GM19438 (cell line): ENCODE results near the gene KCNK16.
"Not testable (repeated sequence)": the region's sequence is repeated elsewhere in the genome, so short reads cannot be mapped to it uniquely, and the experiment has no call there.

Experiments
- ATAC-seq: cut with Tn5 transposase; IDR thresholded peaks from one replicate; pipeline ENCODE4 v1.9.1; 2021; ENCODE audit warnings: low read depth; ENCODE audit not compliant: unreplicated experiment

Gene KCNK16

DNA sequence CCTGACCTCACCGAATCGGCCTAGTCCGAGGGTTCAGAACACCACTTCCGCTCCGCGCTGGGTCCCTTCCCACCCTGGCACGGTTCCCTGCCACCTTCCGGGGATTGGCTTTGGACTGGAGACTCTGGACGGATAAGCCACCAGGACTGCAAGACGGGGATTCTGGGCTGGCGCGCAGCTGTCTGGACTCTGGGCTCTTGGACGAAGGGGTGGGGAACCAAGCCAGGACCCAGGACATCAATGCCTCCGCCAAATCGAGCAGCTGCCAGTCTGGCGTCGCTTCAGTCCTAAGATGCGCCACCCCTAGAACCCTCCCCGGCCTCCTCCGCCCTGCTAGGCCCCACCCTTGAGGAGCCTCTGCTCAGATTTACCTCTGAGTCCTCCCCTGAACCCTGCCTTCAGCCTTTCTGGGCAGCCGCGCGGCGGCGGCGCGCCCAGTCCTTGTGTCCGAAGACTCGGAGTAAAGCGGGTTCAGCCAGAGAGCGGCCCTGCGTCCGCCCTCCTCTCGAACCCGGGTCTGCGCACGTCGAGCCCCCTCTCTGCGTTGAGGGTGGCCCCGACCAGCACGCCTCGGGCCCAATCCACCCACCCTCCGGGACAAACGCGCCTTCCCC, 9.5 kb downstream of the KCNK16 start:
- ATAC-seq = no peak

DNA sequence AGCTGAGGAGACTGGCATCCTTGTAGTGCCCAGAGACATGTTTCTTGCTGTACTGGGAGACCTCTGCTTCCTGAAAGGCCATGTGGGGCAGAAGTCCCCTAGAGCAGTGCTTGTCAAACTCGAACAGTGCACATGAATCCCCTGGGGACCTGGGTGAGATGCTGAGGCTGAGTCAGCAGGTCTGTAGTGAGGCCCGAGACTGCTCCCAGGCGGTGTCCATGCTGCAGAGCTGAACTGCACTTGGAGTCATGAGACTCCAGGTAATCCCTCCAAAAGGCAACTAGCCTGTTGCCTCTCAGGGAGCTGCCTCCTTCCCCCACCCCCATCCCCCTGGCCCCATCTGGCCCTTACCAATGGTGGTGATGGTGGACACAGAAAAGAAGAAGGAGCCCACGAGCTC, 12.0 kb downstream of the KCNK16 start:
- no peak for ATAC-seq

DNA sequence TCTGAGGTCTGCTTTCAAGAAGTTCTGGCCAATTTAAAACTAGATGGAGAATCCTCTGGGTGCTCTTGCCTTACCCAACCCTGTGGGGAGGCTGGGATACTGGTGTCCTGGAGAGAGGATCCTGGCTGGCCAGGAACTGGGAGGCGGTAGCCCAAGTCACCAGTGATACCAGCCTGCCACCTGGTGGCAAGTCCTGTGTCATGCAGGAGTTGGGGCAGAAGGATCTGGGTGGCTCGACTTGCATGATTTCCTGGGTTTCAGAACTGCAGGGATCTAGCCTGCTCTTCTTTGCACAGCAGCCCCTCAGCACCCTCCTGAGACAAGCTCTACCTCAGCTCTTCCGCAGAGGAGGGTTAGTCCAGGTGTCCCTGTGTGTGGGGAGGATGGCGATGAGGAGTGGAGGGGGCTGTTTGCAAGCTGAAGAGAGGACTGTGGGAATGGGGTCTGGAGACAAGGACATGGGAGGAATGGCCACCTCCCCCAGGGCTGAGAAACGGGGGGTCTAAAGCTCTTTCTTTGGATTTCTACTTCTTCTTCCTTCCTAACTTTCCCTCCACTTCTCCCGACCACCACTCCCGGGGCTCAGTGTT, 12.5 kb downstream of the KCNK16 start:
- ATAC-seq = no peak

DNA sequence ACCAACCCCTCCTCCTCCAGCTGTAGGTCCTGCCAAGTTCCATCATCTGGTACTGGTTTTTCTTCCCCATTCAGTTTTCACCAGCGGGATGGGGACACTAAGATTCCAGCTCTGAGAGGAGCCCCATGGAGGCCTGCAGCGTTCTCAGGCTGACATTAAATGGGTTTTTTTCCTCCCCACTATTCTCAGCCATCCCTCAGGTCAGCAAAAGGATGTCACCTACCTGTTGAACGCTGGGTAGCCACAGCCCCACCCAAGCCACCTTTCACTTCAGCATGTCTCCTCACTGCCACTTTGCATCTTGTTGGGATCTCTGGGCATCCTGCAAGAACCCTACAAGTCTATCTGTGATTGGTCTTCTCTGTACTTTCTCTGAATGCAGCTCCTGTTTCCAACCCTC, 15.0 kb downstream of the KCNK16 start:
- ATAC-seq = no peak

DNA sequence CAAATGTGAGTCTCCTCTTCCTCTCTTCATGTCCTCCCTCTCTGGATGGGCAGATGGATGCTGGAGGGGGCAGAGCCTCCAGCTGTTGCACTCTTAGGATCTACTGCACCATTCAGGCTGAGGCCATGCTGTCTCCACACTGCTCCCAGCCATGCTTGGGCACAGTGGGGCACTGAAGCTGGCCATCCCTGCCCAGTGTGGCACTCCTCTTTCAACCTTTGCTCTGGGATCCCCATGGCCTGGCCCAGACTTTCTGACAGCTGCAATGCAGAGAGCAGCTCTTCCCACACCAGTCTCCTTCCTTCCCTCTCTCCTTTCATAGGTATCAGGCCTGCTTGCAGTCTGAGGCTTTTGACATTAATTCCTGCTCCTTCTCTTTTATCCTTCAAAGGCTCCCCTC, 17.6 kb downstream of the KCNK16 start:
- ATAC-seq = no peak

GRCh38 chr6:39303425-39304153, 18.9 kb downstream of the KCNK16 start:
- ATAC-seq = no peak

DNA sequence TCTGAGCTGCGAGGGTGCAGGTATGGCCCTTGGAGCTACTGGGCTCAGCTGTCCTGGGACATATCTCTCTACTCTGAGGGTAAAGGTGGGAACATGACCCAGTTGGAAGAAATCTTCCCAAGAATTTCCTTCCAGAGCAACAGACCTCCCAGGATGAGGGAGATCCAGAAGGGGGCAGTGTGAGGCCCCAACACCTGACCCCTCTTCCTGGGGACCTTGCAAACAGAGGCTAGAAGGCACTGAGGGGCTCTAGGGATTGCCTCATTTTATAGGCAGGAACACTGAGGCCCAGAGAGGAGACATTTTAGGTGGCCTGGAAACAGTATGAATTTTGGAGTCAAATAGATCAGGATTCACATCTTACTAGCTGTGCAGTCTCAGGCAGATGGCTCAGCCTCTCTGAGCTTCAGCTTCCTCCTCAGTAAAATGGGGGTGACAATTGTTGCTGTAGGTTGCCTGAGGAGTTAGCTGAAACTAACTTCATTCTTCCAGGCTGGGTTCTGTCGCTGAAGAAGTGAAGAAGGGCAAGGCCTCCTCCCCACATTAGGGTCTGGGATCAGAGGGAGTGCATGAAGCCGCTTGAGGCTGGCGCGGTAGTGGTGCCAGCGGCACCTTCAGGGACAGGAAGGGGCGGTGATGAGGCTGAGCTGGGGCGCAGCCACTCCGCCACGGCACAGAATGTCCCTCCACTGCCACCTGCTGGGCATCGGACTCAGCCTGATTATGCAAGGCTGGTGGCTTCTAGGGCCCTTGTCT, 19.7 kb downstream of the KCNK16 start:
- no peak for ATAC-seq

DNA sequence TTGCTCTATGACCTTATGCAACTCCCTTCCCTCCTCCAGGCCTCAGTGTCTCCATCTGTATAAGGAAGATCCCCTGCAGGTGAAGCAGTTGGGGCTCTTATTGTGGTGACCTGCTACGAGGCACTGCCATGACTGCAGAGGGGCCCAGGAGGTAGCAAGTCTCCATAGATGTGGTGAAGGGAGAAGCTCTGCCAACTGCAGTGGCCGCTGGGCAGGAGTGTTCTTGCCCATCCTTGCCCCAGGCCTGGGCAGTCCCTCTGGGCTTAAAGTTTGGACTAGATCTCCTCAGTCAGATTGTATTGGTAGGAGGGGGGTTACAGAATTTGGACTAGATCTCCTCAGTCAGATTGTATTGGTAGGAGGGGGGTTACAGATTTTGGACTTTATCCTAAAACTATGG, 20.5 kb downstream of the KCNK16 start:
- ATAC-seq = no peak

DNA sequence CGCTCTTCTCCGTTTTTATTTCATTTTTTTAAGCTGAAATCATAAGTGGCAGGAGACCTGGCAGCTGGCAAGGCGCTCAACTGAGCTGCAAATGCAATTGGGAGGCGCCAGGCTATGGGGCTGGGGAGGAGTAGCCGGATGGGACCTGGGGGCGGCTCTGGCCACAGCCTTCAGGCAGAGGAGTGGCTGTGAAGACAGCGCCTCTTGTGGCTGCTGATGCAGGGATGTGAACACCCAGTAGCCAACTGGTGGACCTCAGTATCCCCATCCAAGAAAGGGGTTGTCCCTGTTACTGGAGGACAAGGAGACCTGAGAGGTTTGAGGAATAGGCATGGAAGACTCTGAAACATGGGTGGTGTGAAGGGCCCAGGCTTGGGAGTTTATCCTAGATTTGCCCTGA, 20.9 kb downstream of the KCNK16 start:
- ATAC-seq = no peak

DNA sequence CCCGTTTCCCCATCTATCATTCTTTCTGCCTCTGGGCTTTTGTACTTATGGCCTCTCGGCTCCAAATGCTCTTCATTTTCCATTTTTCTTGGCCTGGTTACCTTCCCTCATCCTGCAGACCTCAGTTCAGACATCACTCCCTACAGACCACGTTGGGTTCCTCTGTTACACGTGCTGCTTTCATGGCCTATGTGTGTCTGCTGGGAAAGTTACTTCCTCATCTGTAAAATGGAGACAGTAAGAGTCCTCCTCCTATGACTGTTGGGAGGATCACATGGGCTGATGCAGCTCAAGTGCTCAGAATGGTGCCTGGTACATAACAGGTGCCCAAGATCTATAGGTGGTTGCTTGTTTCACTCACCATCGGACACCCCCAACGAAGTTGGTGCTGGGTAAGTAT, 21.8 kb downstream of the KCNK16 start:
- no peak for ATAC-seq

DNA sequence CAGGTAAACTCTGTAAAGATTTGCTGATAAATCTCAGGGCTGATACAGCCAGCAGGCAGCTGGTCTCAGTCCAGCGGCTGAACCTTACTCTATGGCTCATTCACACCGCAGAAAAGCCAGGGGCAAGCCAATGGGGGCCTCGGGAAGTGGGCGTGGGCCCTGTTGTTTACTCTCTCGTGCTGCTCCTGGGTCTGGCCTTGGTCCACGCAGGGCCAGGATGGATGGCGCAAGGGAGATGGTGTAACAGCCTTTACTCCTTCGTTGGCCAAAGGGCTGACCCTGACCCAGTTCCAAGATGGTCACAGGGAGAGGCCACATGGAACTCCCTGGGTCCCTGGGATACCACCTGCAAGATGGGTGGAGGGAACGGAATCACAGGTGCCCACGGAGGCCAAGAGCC, 24.4 kb downstream of the KCNK16 start:
- no peak for ATAC-seq

GRCh38 chr6:39296745-39297640, 25.5 kb downstream of the KCNK16 start:
- ATAC-seq = no peak

DNA sequence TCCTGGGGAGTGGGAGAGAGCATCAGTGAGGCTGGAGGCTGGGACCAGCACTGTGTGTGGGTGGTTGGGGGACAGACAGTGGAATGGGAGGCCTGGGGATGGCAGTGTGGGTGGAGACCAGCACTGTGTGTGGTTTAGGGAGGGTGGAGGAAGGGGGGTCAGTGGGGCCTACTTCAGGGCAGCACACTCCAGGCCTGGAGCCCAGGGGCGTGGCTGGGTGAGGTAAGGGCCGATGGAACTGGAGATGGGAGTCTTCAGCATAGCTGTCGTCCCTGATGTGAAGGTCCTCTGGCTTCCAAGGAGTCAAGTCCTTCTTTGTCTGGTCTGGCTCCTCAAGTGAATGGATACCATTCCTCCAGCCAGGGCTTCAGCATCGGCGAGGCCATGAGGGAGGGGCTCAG, 26.9 kb downstream of the KCNK16 start:
- ATAC-seq = no peak

GRCh38 chr6:39294899-39295298, 27.6 kb downstream of the KCNK16 start:
- no peak for ATAC-seq

GRCh38 chr6:39294133-39294532, 28.4 kb downstream of the KCNK16 start:
- ATAC-seq = no peak

- ATAC-seq = no peak
Measured at GRCh38 chr6:39292637-39293036, 29.9 kb downstream of the KCNK16 start.

DNA sequence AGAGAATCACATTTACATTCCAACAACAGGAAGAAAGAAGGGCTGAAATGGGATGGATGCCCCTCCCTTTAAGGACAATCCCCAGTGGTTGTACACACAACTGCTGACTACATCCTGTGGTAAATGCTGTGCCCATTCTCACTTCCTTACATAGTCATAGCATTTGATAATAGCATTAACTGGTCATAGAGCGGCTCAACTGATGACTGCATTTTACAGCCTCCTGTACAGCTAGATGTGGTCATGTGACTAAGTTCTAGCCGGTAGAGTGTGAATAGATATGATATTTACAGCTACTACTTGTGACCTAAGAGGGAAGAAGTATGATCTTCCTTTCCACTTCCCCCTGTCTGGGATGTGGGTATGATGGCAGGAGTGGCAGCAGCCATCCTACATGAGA, 33.0 kb downstream of the KCNK16 start:
- no peak for ATAC-seq

DNA sequence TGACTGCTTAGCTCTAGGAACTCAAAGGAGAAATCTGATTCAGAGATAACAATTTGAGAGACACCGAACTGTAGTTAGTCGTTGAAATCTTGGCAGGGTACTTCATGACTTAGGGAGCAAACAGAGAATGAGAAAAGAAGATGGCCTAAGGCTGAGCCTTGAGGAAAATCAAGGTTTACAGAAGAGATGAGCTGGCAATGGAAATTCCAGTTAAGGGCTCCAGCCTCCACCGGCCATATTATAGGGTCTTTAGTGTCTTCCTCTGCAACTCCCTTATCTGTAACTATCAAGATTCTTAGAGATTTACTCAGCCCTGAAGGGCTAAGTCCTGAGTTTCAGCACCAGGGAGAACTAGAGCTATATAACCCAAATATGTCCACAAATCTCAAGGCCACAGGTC, 34.9 kb downstream of the KCNK16 start:
- ATAC-seq = no peak

DNA sequence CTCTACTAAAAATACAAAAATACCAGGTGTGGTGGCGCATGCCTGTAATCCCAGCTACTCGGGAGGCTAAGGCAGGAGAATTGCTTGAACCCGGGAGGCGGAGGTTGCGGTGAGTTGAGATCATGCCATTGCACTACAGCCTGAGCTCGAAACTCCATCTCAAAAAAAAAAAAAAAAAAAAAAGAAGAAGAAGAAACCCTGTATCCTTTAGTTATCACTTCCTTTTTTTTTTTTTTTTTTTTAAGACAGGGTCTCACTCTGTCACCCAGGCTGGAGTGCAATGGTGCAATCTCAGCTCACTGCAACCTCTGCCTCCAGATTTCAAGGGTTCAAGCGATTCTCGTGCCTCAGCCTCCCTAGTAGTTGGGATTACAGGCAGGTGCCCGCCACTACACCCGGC, 35.9 kb downstream of the KCNK16 start:
- ATAC-seq = not testable (repeated sequence)

GRCh38 chr6:39282774-39283173, 39.7 kb downstream of the KCNK16 start:
- no peak for ATAC-seq
